ENCODE results near the gene TAF15.

Gene TAF15

GRCh38 chr17:35856603-35857002 is 47.3 kb downstream of the TAF15 start:
- Histone ChIP-seq H2AFZ (ENCODE audit: low read length) (no peak overlapping the region), H3K79me2 (ENCODE audit: insufficient read depth, low read length) (no peaks in the 10 kb centered on the region), H3F3A (ENCODE audit: low read depth) (no peaks in the 10 kb centered on the region), H3K9ac (ENCODE audit: low read depth, low read length, poor library complexity, severe bottlenecking) (no peak overlapping the region), H3K4me2 (ENCODE audit: low read depth, low read length, poor library complexity, severe bottlenecking) (no peak overlapping the region), H3K4me1 (ENCODE audit: insufficient read depth, low read length, poor library complexity, severe bottlenecking) (no peaks in the 10 kb centered on the region), H3K9me3 (ENCODE audit: insufficient read depth, low read depth, low read length) (no peaks in the 10 kb centered on the region), H3K36me3 (ENCODE audit: insufficient read depth, low read length) (no peaks in the 10 kb centered on the region), H3K27me3 (ENCODE audit: insufficient read depth, low read length, poor library complexity, severe bottlenecking) (no peaks in the 10 kb centered on the region), H3K9me2 (replicated peaks; ENCODE audit: low read depth, low read length) (no peaks in the 10 kb centered on the region), H4K20me1 (ENCODE audit: insufficient read depth, low read length, poor library complexity, severe bottlenecking) (no peaks in the 10 kb centered on the region), H3K4me3 (ENCODE audit: low read length, poor library complexity, severe bottlenecking) (no peak overlapping the region)
- TF ChIP-seq EZH2phosphoT487 (IDR thresholded peaks at IDR 0.05; ENCODE audit: borderline replicate concordance): no peak

GRCh38 chr17:35864853-35865252 is 55.6 kb downstream of the TAF15 start:
- H3K4me3 ChIP-seq (ENCODE audit: low read length, poor library complexity, severe bottlenecking): no peak overlapping the region
- H3K79me2 ChIP-seq (ENCODE audit: insufficient read depth, low read length): no peaks in the 10 kb centered on the region
- H3K36me3 ChIP-seq (ENCODE audit: insufficient read depth, low read length): no peaks in the 10 kb centered on the region
- no peaks in the 10 kb centered on the region for H3K9me3 ChIP-seq (ENCODE audit: insufficient read depth, low read depth, low read length)
- H3K9me2 ChIP-seq (replicated peaks; ENCODE audit: low read depth, low read length): no peaks in the 10 kb centered on the region
- no peaks in the 10 kb centered on the region for H4K20me1 ChIP-seq (ENCODE audit: insufficient read depth, low read length, poor library complexity, severe bottlenecking)
- no peaks in the 10 kb centered on the region for H3K27me3 ChIP-seq (ENCODE audit: insufficient read depth, low read length, poor library complexity, severe bottlenecking)
- no peak overlapping the region for H3K4me2 ChIP-seq (ENCODE audit: low read depth, low read length, poor library complexity, severe bottlenecking)
- TF ChIP-seq CTCF (conservative IDR thresholded peaks at IDR 0.05; ENCODE audit: low read length) (no peak), EZH2phosphoT487 (IDR thresholded peaks at IDR 0.05; ENCODE audit: borderline replicate concordance) (no peak)
- no peaks in the 10 kb centered on the region for H3F3A ChIP-seq (ENCODE audit: low read depth)
- no peak overlapping the region for H3K9ac ChIP-seq (ENCODE audit: low read depth, low read length, poor library complexity, severe bottlenecking)
- no peak overlapping the region for H2AFZ ChIP-seq (ENCODE audit: low read length)
- H3K4me1 ChIP-seq (ENCODE audit: insufficient read depth, low read length, poor library complexity, severe bottlenecking): peaks cover 15% of the 10 kb centered on the region

GRCh38 chr17:35865412-35866340 is 56.4 kb downstream of the TAF15 start:
- Histone ChIP-seq H3K4me1 (ENCODE audit: insufficient read depth, low read length, poor library complexity, severe bottlenecking) (peaks cover 15% of the 10 kb centered on the region), H3K9me2 (replicated peaks; ENCODE audit: low read depth, low read length) (no peaks in the 10 kb centered on the region), H3F3A (ENCODE audit: low read depth) (no peaks in the 10 kb centered on the region), H3K4me2 (ENCODE audit: low read depth, low read length, poor library complexity, severe bottlenecking) (peak overlapping the region; percentile 67), H3K9me3 (ENCODE audit: insufficient read depth, low read depth, low read length) (no peaks in the 10 kb centered on the region), H3K4me3 (ENCODE audit: low read length, poor library complexity, severe bottlenecking) (peak overlapping the region; percentile 17), H3K9ac (ENCODE audit: low read depth, low read length, poor library complexity, severe bottlenecking) (peak overlapping the region; percentile 41), H3K36me3 (ENCODE audit: insufficient read depth, low read length) (no peaks in the 10 kb centered on the region), H3K79me2 (ENCODE audit: insufficient read depth, low read length) (no peaks in the 10 kb centered on the region), H2AFZ (ENCODE audit: low read length) (peak overlapping the region; percentile 90), H4K20me1 (ENCODE audit: insufficient read depth, low read length, poor library complexity, severe bottlenecking) (no peaks in the 10 kb centered on the region), H3K27me3 (ENCODE audit: insufficient read depth, low read length, poor library complexity, severe bottlenecking) (no peaks in the 10 kb centered on the region)
- TF ChIP-seq CTCF (conservative IDR thresholded peaks at IDR 0.05; ENCODE audit: low read length) (no peak), EZH2phosphoT487 (IDR thresholded peaks at IDR 0.05; ENCODE audit: borderline replicate concordance) (no peak)

Data from Loucy (cell line).